NCI-H2196 (cell line): ENCODE data around the gene CRABP1.
"Not testable (repeated sequence)": the region's sequence is repeated elsewhere in the genome, so short reads cannot be mapped to it uniquely, and the experiment has no call there.

Experiments
- DNase-seq: peaks from one replicate; lab custom pipeline; 2025; ENCODE audit not compliant: unreplicated experiment; lab: John Stamatoyannopoulos, UW

CRABP1 gene

GRCh38 chr15:78369161-78369560, 29.0 kb downstream of the CRABP1 start:
- DNase-seq: no peak

- DNase-seq: no peak
Measured at GRCh38 chr15:78370013-78370412, 29.9 kb downstream of the CRABP1 start.

- DNase-seq: no peak
Measured at GRCh38 chr15:78372880-78373279, 32.7 kb downstream of the CRABP1 start.

GRCh38 chr15:78374436-78375393, 34.6 kb downstream of the CRABP1 start:
- DNase-seq: peak; percentile 37

- DNase-seq: not testable (repeated sequence)
Measured at GRCh38 chr15:78380143-78380542, 40.0 kb downstream of the CRABP1 start.

GRCh38 chr15:78382114-78382880, 42.1 kb downstream of the CRABP1 start:
- DNase-seq: no peak

- no peak for DNase-seq
Measured at GRCh38 chr15:78384651-78385050, 44.5 kb downstream of the CRABP1 start.

GRCh38 chr15:78387246-78388037, 47.3 kb downstream of the CRABP1 start:
- peak; percentile 14 for DNase-seq

- DNase-seq: no peak
Measured at GRCh38 chr15:78388865-78389264, 48.7 kb downstream of the CRABP1 start.

GRCh38 chr15:78389322-78389721, 49.2 kb downstream of the CRABP1 start:
- no peak for DNase-seq

GRCh38 chr15:78389738-78390137, 49.6 kb downstream of the CRABP1 start:
- no peak for DNase-seq

GRCh38 chr15:78390242-78390641, 50.1 kb downstream of the CRABP1 start:
- no peak for DNase-seq

- DNase-seq: no peak
Measured at GRCh38 chr15:78390826-78391225, 50.7 kb downstream of the CRABP1 start.

- DNase-seq: no peak
Measured at GRCh38 chr15:78391781-78392180, 51.6 kb downstream of the CRABP1 start.

GRCh38 chr15:78392430-78392829, 52.3 kb downstream of the CRABP1 start:
- peak; percentile 84 for DNase-seq

GRCh38 chr15:78393137-78393536, 53.0 kb downstream of the CRABP1 start:
- no peak for DNase-seq

GRCh38 chr15:78394026-78394425, 53.9 kb downstream of the CRABP1 start:
- no peak for DNase-seq

- DNase-seq: no peak
Measured at GRCh38 chr15:78394981-78395616, 54.9 kb downstream of the CRABP1 start.

- no peak for DNase-seq
Measured at GRCh38 chr15:78396186-78396814, 56.1 kb downstream of the CRABP1 start.

- peak; percentile 18 for DNase-seq
Measured at GRCh38 chr15:78396976-78397375, 56.8 kb downstream of the CRABP1 start.
